VCaP (cell line): ENCODE results near the gene CCNI2.
"Not testable (repeated sequence)": the region's sequence is repeated elsewhere in the genome, so short reads cannot be mapped to it uniquely, and the experiment has no call there.

Source experiments
- H3K27ac ChIP-seq: fragments of 450-650 bp; 2 replicates; pipeline ENCODE4 v1.5.1; 2017
- CTCF ChIP-seq: fragments of 450-650 bp; conservative IDR thresholded peaks from 2 replicates; pipeline ENCODE4 v1.5.1; 2017; ENCODE audit warnings: mild to moderate bottlenecking, moderate library complexity

The CCNI2 gene

GRCh38 chr5:132788990-132789886 lies 42.0 kb downstream of the CCNI2 start:
- H3K27ac ChIP-seq: peak overlapping the region; percentile 72
- TF ChIP-seq CTCF: no peak

GRCh38 chr5:132790201-132790865 lies 43.1 kb downstream of the CCNI2 start:
- TF ChIP-seq CTCF: no peak
- peak overlapping the region; percentile 72 for H3K27ac ChIP-seq

- TF ChIP-seq CTCF: no peak
- peak overlapping the region; percentile 72 for H3K27ac ChIP-seq
Measured at GRCh38 chr5:132791026-132791425, 43.8 kb downstream of the CCNI2 start.

GRCh38 chr5:132797651-132798050 lies 50.4 kb downstream of the CCNI2 start:
- TF ChIP-seq CTCF: no peak
- H3K27ac ChIP-seq: no peak overlapping the region

GRCh38 chr5:132799392-132799791 lies 52.2 kb downstream of the CCNI2 start:
- no peak for TF ChIP-seq CTCF
- no peak overlapping the region for H3K27ac ChIP-seq

GRCh38 chr5:132800545-132800944 lies 53.3 kb downstream of the CCNI2 start:
- H3K27ac ChIP-seq: no peak overlapping the region
- TF ChIP-seq CTCF: no peak

GRCh38 chr5:132802044-132802684 lies 54.9 kb downstream of the CCNI2 start:
- H3K27ac ChIP-seq: no peak overlapping the region
- no peak for TF ChIP-seq CTCF

- H3K27ac ChIP-seq: not testable (repeated sequence)
Measured at GRCh38 chr5:132802685-132803066, 55.5 kb downstream of the CCNI2 start.
